Trophoblast cell (in vitro differentiated cells and primary cell): ENCODE results near the gene SFMBT1.

Experiments
- DNase-seq, 2 donors: peaks; one replicate each; pipeline ENCODE4 v3.0.0-alpha.2; 2016
- H2AFZ ChIP-seq: 2 replicates; pipeline ENCODE4 v1.6.1; 2013; ENCODE audit warnings: low read length, moderate library complexity, mild to moderate bottlenecking; ENCODE audit not compliant: insufficient read depth, poor library complexity
- H2AK5ac ChIP-seq: 2 replicates; pipeline ENCODE4 v1.6.1; 2013; ENCODE audit warnings: mild to moderate bottlenecking, low read length
- H2BK120ac ChIP-seq: 2 replicates; pipeline ENCODE4 v1.6.1; 2013; ENCODE audit warnings: low read length, mild to moderate bottlenecking, moderate library complexity; ENCODE audit not compliant: insufficient read depth, poor library complexity
- H2BK12ac ChIP-seq: 2 replicates; pipeline ENCODE4 v1.6.1; 2013; ENCODE audit warnings: mild to moderate bottlenecking, low read length, moderate library complexity
- H2BK5ac ChIP-seq: 2 replicates; pipeline ENCODE4 v1.6.1; 2013; ENCODE audit warnings: low read length, low read depth, moderate library complexity, mild to moderate bottlenecking; ENCODE audit not compliant: poor library complexity
- H3K14ac ChIP-seq: 2 replicates; pipeline ENCODE4 v1.6.1; 2013; ENCODE audit warnings: mild to moderate bottlenecking, low read length
- H3K18ac ChIP-seq: 2 replicates; pipeline ENCODE4 v1.6.1; 2013; ENCODE audit warnings: mild to moderate bottlenecking, low read length
- H3K23ac ChIP-seq: 2 replicates; pipeline ENCODE4 v1.6.1; 2013; ENCODE audit warnings: low read length
- H3K27ac ChIP-seq: 2 replicates; pipeline ENCODE4 v1.5.1; 2013; ENCODE audit warnings: low read depth, mild to moderate bottlenecking, inconsistent platforms, low read length, moderate library complexity
- H3K27me3 ChIP-seq: 2 replicates; pipeline ENCODE4 v1.6.1; 2013; ENCODE audit warnings: inconsistent platforms, mild to moderate bottlenecking, low read length, moderate library complexity; ENCODE audit not compliant: insufficient read depth
- H3K36me3 ChIP-seq, 2 experiments: 1 replicate in 1 of 2; 2 replicates in 1 of 2; pipeline ENCODE4 v1.6.1; 2013; ENCODE audit warnings: low read length in 2 of 2, mild to moderate bottlenecking in 2 of 2, moderate library complexity in 1 of 2; ENCODE audit not compliant: insufficient read depth in 2 of 2, control insufficient read depth in 1 of 2
- H3K4ac ChIP-seq: 2 replicates; pipeline ENCODE4 v1.6.1; 2013; ENCODE audit warnings: low read depth, mild to moderate bottlenecking, low read length, moderate library complexity
- H3K4me1 ChIP-seq, 2 experiments: 1 replicate in 1 of 2; 2 replicates in 1 of 2; pipeline ENCODE4 v1.6.1; 2013; ENCODE audit warnings: low read length in 2 of 2, mild to moderate bottlenecking in 2 of 2, moderate library complexity in 1 of 2; ENCODE audit not compliant: insufficient read depth in 2 of 2, control insufficient read depth in 1 of 2
- H3K4me2 ChIP-seq: 2 replicates; pipeline ENCODE4 v1.6.1; 2013; ENCODE audit warnings: inconsistent platforms, mild to moderate bottlenecking, low read length, moderate library complexity
- H3K4me3 ChIP-seq: 2 replicates; pipeline ENCODE4 v1.5.1; 2013; ENCODE audit warnings: mild to moderate bottlenecking, low read depth, low read length, inconsistent platforms
- H3K79me1 ChIP-seq: one replicate; pipeline ENCODE4 v1.6.1; 2013; ENCODE audit warnings: low read length
- H3K79me2 ChIP-seq: 2 replicates; pipeline ENCODE4 v1.6.1; 2013; ENCODE audit warnings: low read length, mild to moderate bottlenecking; ENCODE audit not compliant: control insufficient read depth, insufficient read depth, poor library complexity
- H3K9ac ChIP-seq: 2 replicates; pipeline ENCODE4 v1.6.1; 2013; ENCODE audit warnings: mild to moderate bottlenecking, low read length
- H3K9me3 ChIP-seq: 2 replicates; pipeline ENCODE4 v1.6.1; 2013; ENCODE audit warnings: low read depth, mild to moderate bottlenecking, control low read depth, inconsistent platforms, low read length; ENCODE audit not compliant: insufficient read depth
- H4K12ac ChIP-seq: 2 replicates; pipeline ENCODE4 v1.6.1; 2013; ENCODE audit warnings: low read depth, mild to moderate bottlenecking, low read length, moderate library complexity
- H4K8ac ChIP-seq: 2 replicates; pipeline ENCODE4 v1.6.1; 2013; ENCODE audit warnings: low read depth, mild to moderate bottlenecking, low read length, moderate library complexity
- H4K91ac ChIP-seq: one replicate; pipeline ENCODE4 v1.6.1; 2013; ENCODE audit warnings: low read depth, mild to moderate bottlenecking, low read length, moderate library complexity
- WGBS: extraction: QIAGEN DNeasy Blood & Tissue Kit; methylation state at CpG from one replicate; pipeline ENCODE4 v1.1.7; 2013; ENCODE audit warnings: missing lambda C conversion rate; ENCODE audit not compliant: insufficient read length, insufficient coverage; ENCODE audit errors: extremely low coverage; 5-methylcytosine and 5-hydroxymethylcytosine counted together

Gene SFMBT1

GRCh38 chr3:53044711-53045517 lies 959 bp downstream of the SFMBT1 start:
- Histone ChIP-seq H3K18ac (peak overlapping the region; percentile 59), H2BK12ac (no peak overlapping the region), H2AK5ac (no peak overlapping the region), H3K14ac (peak overlapping the region; percentile 53), H3K9me3 (no peaks in the 10 kb centered on the region), H3K4me2 (peak overlapping the region; percentile 87), H2AFZ (peak overlapping the region; percentile 86), H3K4ac (no peak overlapping the region), H3K36me3 (no peaks in the 10 kb centered on the region), H3K27me3 (peaks cover 21% of the 10 kb centered on the region), H2BK120ac (peak overlapping the region; percentile 6), H3K4me1 (peaks cover 0 to 7% of the 10 kb centered on the region in 2 experiments), H3K27ac (no peak overlapping the region), H4K8ac (peak overlapping the region; percentile 43), H3K9ac (peak overlapping the region; percentile 15), H2BK5ac (peak overlapping the region; percentile 33), H4K12ac (peak overlapping the region; percentile 26), H3K79me2 (peaks cover 7% of the 10 kb centered on the region), H3K4me3 (peak overlapping the region; percentile 79), H3K23ac (no peak overlapping the region), H3K79me1 (peaks cover 3% of the 10 kb centered on the region), H4K91ac (no peak overlapping the region)
- WGBS, result no CpG with 5 or more reads among the region's 101 CpGs
- DNase-seq, result peak in 1 of 2 donors; percentile 69

GRCh38 chr3:53044371-53044710 lies 1.5 kb downstream of the SFMBT1 start:
- Histone ChIP-seq H3K27me3 (peaks cover 21% of the 10 kb centered on the region), H4K91ac (no peak overlapping the region), H3K4ac (no peak overlapping the region), H3K18ac (no peak overlapping the region), H4K8ac (no peak overlapping the region), H3K9ac (no peak overlapping the region), H3K79me2 (peaks cover 7% of the 10 kb centered on the region), H3K4me1 (peaks cover 0 to 7% of the 10 kb centered on the region in 2 experiments), H2AK5ac (no peak overlapping the region), H3K9me3 (no peaks in the 10 kb centered on the region), H3K27ac (no peak overlapping the region), H3K36me3 (no peaks in the 10 kb centered on the region), H2BK120ac (no peak overlapping the region), H2AFZ (no peak overlapping the region), H3K4me2 (peak overlapping the region; percentile 87), H2BK5ac (no peak overlapping the region), H4K12ac (no peak overlapping the region), H3K79me1 (peaks cover 3% of the 10 kb centered on the region), H3K23ac (no peak overlapping the region), H3K4me3 (no peak overlapping the region), H3K14ac (no peak overlapping the region), H2BK12ac (no peak overlapping the region)
- no CpG with 5 or more reads among the region's 11 CpGs for WGBS
- DNase-seq, result peak in 1 of 2 donors; percentile 6

- peaks cover 21% of the 10 kb centered on the region for H3K27me3 ChIP-seq
- H4K8ac ChIP-seq, result no peak overlapping the region
- H2BK120ac ChIP-seq, result no peak overlapping the region
- no peak overlapping the region for H4K12ac ChIP-seq
- no peak overlapping the region for H3K18ac ChIP-seq
- H3K4me1 ChIP-seq, result peaks cover 0 to 7% of the 10 kb centered on the region in 2 experiments
- H3K4ac ChIP-seq, result no peak overlapping the region
- H2AK5ac ChIP-seq, result no peak overlapping the region
- H3K36me3 ChIP-seq, result no peaks in the 10 kb centered on the region
- no peak overlapping the region for H4K91ac ChIP-seq
- H3K27ac ChIP-seq, result no peak overlapping the region
- no peaks in the 10 kb centered on the region for H3K9me3 ChIP-seq
- no peak overlapping the region for H2BK5ac ChIP-seq
- peaks cover 7% of the 10 kb centered on the region for H3K79me2 ChIP-seq
- H2BK12ac ChIP-seq, result no peak overlapping the region
- H3K23ac ChIP-seq, result no peak overlapping the region
- WGBS, result no CpG with 5 or more reads among the region's 2 CpGs
- no peak overlapping the region for H3K4me2 ChIP-seq
- H3K79me1 ChIP-seq, result peaks cover 3% of the 10 kb centered on the region
- DNase-seq, result no peak
- H2AFZ ChIP-seq, result no peak overlapping the region
- no peak overlapping the region for H3K4me3 ChIP-seq
- no peak overlapping the region for H3K14ac ChIP-seq
- no peak overlapping the region for H3K9ac ChIP-seq
Observed at GRCh38 chr3:53043738-53044137, 2.1 kb downstream of the SFMBT1 start.

- Histone ChIP-seq H2AFZ (no peak overlapping the region), H4K8ac (no peak overlapping the region), H3K27ac (no peak overlapping the region), H3K18ac (no peak overlapping the region), H2AK5ac (no peak overlapping the region), H2BK12ac (no peak overlapping the region), H4K91ac (no peak overlapping the region), H3K79me1 (peaks cover 3% of the 10 kb centered on the region), H3K4me2 (no peak overlapping the region), H3K9ac (no peak overlapping the region), H4K12ac (no peak overlapping the region), H3K23ac (no peak overlapping the region), H3K27me3 (peaks cover 21% of the 10 kb centered on the region), H3K14ac (no peak overlapping the region), H3K9me3 (no peaks in the 10 kb centered on the region), H3K36me3 (no peaks in the 10 kb centered on the region), H2BK120ac (no peak overlapping the region), H3K4me3 (no peak overlapping the region), H3K4ac (no peak overlapping the region), H2BK5ac (no peak overlapping the region), H3K4me1 (peaks cover 0 to 7% of the 10 kb centered on the region in 2 experiments), H3K79me2 (peaks cover 7% of the 10 kb centered on the region)
- no peak for DNase-seq
- WGBS, result no CpG with 5 or more reads among the region's 3 CpGs
Observed at GRCh38 chr3:53042651-53043050, 3.2 kb downstream of the SFMBT1 start.
